Immature natural killer cell (primary cell): Measurements from ENCODE around the gene CIT. TPM values are rescaled to one million over a fixed set of nuclear protein-coding genes. Genes with fewer than 3 reads are reported as not detected.

ENCODE experiments used
- DNase-seq, 3 donors: peaks; one replicate each; pipeline ENCODE4 v3.0.0; 2022; ENCODE audit warnings: mixed read lengths in 1 of 3
- H3K27ac Mint-ChIP-seq, 6 donors: one replicate each; pipeline ENCODE4 v1.8.0; 2020; ENCODE audit warnings: mixed read lengths in 6 of 6, mild to moderate bottlenecking in 5 of 6, inconsistent platforms in 4 of 6, moderate library complexity in 3 of 6
- H3K27me3 Mint-ChIP-seq, 3 donors: one replicate each; pipeline ENCODE4 v1.8.0; 2020 to 2021; ENCODE audit warnings: low read depth in 3 of 3, mild to moderate bottlenecking in 3 of 3, mixed read lengths in 3 of 3, moderate library complexity in 3 of 3, inconsistent platforms in 1 of 3
- H3K36me3 Mint-ChIP-seq, 3 donors: one replicate each; pipeline ENCODE4 v1.8.0; 2020; ENCODE audit warnings: mixed read lengths in 3 of 3, inconsistent platforms in 2 of 3, mild to moderate bottlenecking in 2 of 3
- H3K4me1 Mint-ChIP-seq, 2 donors: one replicate each; pipeline ENCODE4 v1.8.0; 2020; ENCODE audit warnings: inconsistent platforms in 2 of 2, mild to moderate bottlenecking in 2 of 2, mixed read lengths in 2 of 2, moderate library complexity in 1 of 2
- H3K4me3 Mint-ChIP-seq, 5 donors: one replicate each; pipeline ENCODE4 v1.8.0; 2020; ENCODE audit warnings: mild to moderate bottlenecking in 5 of 5, mixed read lengths in 5 of 5, inconsistent platforms in 3 of 5, moderate library complexity in 3 of 5
- H3K9me3 Mint-ChIP-seq, 6 donors: one replicate each; pipeline ENCODE4 v1.8.0; 2020; ENCODE audit warnings: mild to moderate bottlenecking in 6 of 6, mixed read lengths in 6 of 6, inconsistent platforms in 4 of 6, moderate library complexity in 3 of 6
- polyA plus RNA-seq, 3 donors: library from polyadenylated mRNA; unstranded; fragments of 300-500 nt; fragmentation: Illumina TruSeq; gene quantifications; one replicate each; pipeline ENCODE4 v1.2.3, GENCODE V29; 2021

Gene CIT
- polyA plus RNA-seq, 3 donors from 2014 or later: 0.75 TPM; not detected in 2

DNA sequence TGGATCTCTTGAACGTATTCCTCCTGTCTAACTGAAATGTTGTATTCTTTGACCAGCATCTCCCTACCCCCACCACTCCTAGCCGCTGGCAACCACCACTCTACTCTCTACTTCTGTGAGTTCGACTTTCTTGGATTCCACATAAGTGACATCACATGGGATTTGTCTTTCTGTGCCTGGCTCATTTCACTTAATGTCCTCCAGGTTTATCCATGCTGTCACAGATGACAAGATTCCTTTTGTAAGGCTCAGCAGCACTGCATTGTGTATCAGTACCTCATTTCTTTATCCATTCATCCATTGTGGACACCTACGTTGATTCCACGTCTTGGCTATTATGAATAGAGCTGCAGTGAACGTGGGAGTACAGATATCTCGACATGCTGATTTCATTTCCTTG is 198.7 kb downstream of the CIT start:
- no peaks in the 10 kb centered on the region for H3K9me3 Mint-ChIP-seq
- H3K27me3 Mint-ChIP-seq: no peaks in the 10 kb centered on the region
- DNase-seq: no peak
- H3K4me1 Mint-ChIP-seq: peaks cover 7 to 25% of the 10 kb centered on the region in 2 donors
- H3K36me3 Mint-ChIP-seq: peaks cover 11 to 56% (median 42%) of the 10 kb centered on the region in 3 donors
- H3K4me3 Mint-ChIP-seq: no peak overlapping the region
- H3K27ac Mint-ChIP-seq: no peak overlapping the region

- H3K4me3 Mint-ChIP-seq: no peak overlapping the region
- no peak overlapping the region for H3K27ac Mint-ChIP-seq
- peaks cover 20 to 66% (median 47%) of the 10 kb centered on the region in 3 donors for H3K36me3 Mint-ChIP-seq
- no peaks in the 10 kb centered on the region for H3K9me3 Mint-ChIP-seq
- no peak for DNase-seq
- peaks cover 13 to 28% of the 10 kb centered on the region in 2 donors for H3K4me1 Mint-ChIP-seq
- H3K27me3 Mint-ChIP-seq: no peaks in the 10 kb centered on the region
Observed at GRCh38 chr12:119676573-119676972, 200.5 kb downstream of the CIT start.

- no peak overlapping the region for H3K27ac Mint-ChIP-seq
Observed at GRCh38 chr12:119676022-119676421, 201.1 kb downstream of the CIT start.

DNA sequence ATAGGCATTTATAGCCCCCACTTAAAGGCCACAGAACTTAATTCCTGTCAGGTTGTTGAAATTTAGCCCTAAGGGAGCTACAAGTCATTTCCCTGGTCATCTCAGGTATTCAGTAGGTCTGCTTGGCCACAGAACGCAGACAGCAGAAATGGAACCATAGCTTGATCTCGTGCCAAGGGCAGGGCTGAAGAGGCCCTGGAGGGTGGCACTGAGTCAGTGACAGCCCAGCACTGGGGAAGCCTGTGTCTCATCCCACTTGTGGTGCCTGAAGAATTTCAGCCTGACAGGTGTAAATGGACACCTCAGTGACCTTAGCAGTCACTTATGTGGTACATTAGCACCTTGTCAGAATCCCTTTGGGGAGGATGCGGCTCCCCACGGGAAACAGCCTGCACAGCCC is 202.6 kb downstream of the CIT start:
- Mint-ChIP-seq H3K4me1 (peaks cover 24 to 48% of the 10 kb centered on the region in 2 donors), H3K27me3 (no peaks in the 10 kb centered on the region), H3K9me3 (no peaks in the 10 kb centered on the region), H3K27ac (no peak overlapping the region), H3K36me3 (peaks cover 20 to 67% (median 35%) of the 10 kb centered on the region in 3 donors), H3K4me3 (no peak overlapping the region)
- DNase-seq: no peak

More at GRCh38 chr12:119676022-119676421, 201.1 kb downstream of the CIT start:
- Mint-ChIP-seq H3K4me3 (no peak overlapping the region), H3K4me1 (peaks cover 13 to 33% of the 10 kb centered on the region in 2 donors), H3K9me3 (no peaks in the 10 kb centered on the region), H3K27me3 (no peaks in the 10 kb centered on the region), H3K36me3 (peaks cover 20 to 72% (median 47%) of the 10 kb centered on the region in 3 donors)
- no peak for DNase-seq

- Mint-ChIP-seq H3K27ac (peak overlapping the region in 5 of 6 donors; percentile 20 to 74 (median 52)), H3K4me1 (peaks cover 28 to 51% of the 10 kb centered on the region in 2 donors), H3K27me3 (no peaks in the 10 kb centered on the region), H3K9me3 (no peaks in the 10 kb centered on the region), H3K36me3 (peaks cover 16 to 58% (median 31%) of the 10 kb centered on the region in 3 donors), H3K4me3 (no peak overlapping the region)
- no peak for DNase-seq
Observed at GRCh38 chr12:119673634-119674033, 203.5 kb downstream of the CIT start.

DNA sequence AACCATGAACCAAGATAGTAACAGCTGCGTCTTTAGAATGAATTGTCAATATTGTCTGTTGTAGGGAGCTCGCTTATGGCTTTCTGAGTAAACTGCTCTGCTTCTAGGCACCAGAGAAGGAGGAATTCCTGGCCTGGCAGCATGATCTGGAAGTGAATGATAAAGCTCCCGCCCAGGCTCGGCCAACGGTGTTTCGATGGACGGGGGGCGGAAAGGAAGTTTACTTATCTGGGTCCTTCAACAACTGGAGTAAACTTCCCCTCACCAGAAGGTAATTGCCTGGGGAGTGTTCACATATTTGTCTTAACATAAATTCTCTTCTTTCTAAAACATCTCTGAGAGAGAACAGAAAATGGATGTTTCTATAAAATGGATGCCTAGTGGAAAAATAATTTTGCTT is 204.9 kb downstream of the CIT start:
- Mint-ChIP-seq H3K36me3 (peaks cover 13 to 49% (median 24%) of the 10 kb centered on the region in 3 donors), H3K27ac (peak overlapping the region in 3 of 6 donors; percentile 10 to 39 (median 29)), H3K9me3 (no peaks in the 10 kb centered on the region), H3K4me3 (no peak overlapping the region), H3K27me3 (peaks cover 0 to 6% (median 5%) of the 10 kb centered on the region in 3 donors), H3K4me1 (peaks cover 40 to 62% of the 10 kb centered on the region in 2 donors)
- DNase-seq: no peak

- H3K36me3 Mint-ChIP-seq: peaks cover 8 to 39% (median 18%) of the 10 kb centered on the region in 3 donors
- DNase-seq: no peak
- H3K4me3 Mint-ChIP-seq: peak overlapping the region in 1 of 5 donors; percentile 26
- H3K27me3 Mint-ChIP-seq: peaks cover 0 to 6% (median 5%) of the 10 kb centered on the region in 3 donors
- peak overlapping the region; percentile 32 to 77 (median 69) for H3K27ac Mint-ChIP-seq
- no peaks in the 10 kb centered on the region for H3K9me3 Mint-ChIP-seq
- peaks cover 51 to 73% of the 10 kb centered on the region in 2 donors for H3K4me1 Mint-ChIP-seq
Observed at GRCh38 chr12:119671070-119671469, 206.1 kb downstream of the CIT start.

- Mint-ChIP-seq H3K9me3 (no peaks in the 10 kb centered on the region), H3K27me3 (peaks cover 0 to 6% (median 5%) of the 10 kb centered on the region in 3 donors), H3K4me3 (peak overlapping the region; percentile 47 to 71 (median 62)), H3K36me3 (peaks cover 8 to 28% (median 11%) of the 10 kb centered on the region in 3 donors), H3K4me1 (peaks cover 52 to 83% of the 10 kb centered on the region in 2 donors), H3K27ac (peak overlapping the region; percentile 50 to 90 (median 74))
- no peak for DNase-seq
Observed at GRCh38 chr12:119669744-119670472, 207.2 kb downstream of the CIT start.

- Mint-ChIP-seq H3K27ac (peak overlapping the region; percentile 74 to 94 (median 93)), H3K27me3 (peaks cover 0 to 7% (median 6%) of the 10 kb centered on the region in 3 donors), H3K4me1 (peaks cover 47 to 73% of the 10 kb centered on the region in 2 donors), H3K36me3 (peaks cover 4 to 19% (median 8%) of the 10 kb centered on the region in 3 donors), H3K4me3 (peak overlapping the region; percentile 84 to 93 (median 90)), H3K9me3 (no peaks in the 10 kb centered on the region)
- no peak for DNase-seq
Observed at GRCh38 chr12:119668324-119668841, 208.7 kb downstream of the CIT start.

- Mint-ChIP-seq H3K9me3 (no peaks in the 10 kb centered on the region), H3K27ac (peak within 1 kb of the TSS; percentile 74 to 94 (median 93)), H3K4me3 (peak within 1 kb of the TSS; percentile 84 to 93 (median 90)), H3K4me1 (peaks cover 43 to 66% of the 10 kb centered on the region in 2 donors), H3K27me3 (peaks cover 0 to 7% (median 6%) of the 10 kb centered on the region in 3 donors), H3K36me3 (peaks cover 0 to 14% (median 8%) of the 10 kb centered on the region in 3 donors)
- DNase-seq: peak; percentile 97 to 98 (median 98)
Observed at GRCh38 chr12:119667577-119668323, 209.4 kb downstream of the CIT start, which contains the start of gene PRKAB1. TSS of gene PRKAB1 (plus strand) at chr12:119668133. CDS start at chr12:119668245, 112 bp downstream.

GRCh38 chr12:119666900-119667576 is 210.1 kb downstream of the CIT start:
- Mint-ChIP-seq H3K36me3 (peaks cover 0 to 8% (median 2%) of the 10 kb centered on the region in 3 donors), H3K27ac (peak overlapping the region; percentile 74 to 93 (median 88)), H3K4me3 (peak overlapping the region; percentile 84 to 93 (median 90)), H3K27me3 (peaks cover 0 to 8% (median 8%) of the 10 kb centered on the region in 3 donors), H3K4me1 (peaks cover 42 to 59% of the 10 kb centered on the region in 2 donors), H3K9me3 (no peaks in the 10 kb centered on the region)
- DNase-seq: no peak

DNA sequence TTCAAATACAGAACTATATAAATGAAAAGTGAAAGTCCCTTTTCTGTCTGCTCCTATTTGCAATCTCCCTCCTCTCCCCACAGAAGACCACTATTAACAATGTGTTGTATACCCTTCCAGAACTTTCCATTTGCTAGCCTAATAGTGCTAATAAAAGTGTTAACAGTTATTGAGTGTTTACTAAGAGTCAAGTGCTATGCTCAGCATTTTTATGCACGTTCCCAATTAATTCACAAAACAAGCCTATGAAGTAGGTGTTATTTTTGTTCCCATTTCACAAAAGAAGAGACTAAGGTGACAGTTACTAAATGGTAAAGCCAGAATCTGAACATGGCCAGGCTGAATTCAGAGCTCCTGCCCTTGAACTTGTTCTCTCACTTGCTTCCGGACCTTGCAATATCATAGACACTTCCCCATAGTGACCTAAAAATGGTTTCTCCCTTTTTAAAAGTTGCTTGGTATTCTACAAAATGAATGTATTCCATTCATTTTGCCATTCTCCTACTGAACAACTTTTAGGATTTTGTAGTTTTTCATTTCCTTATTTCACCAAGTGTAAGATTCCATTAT is 210.8 kb downstream of the CIT start:
- H3K4me1 Mint-ChIP-seq: peaks cover 39 to 52% of the 10 kb centered on the region in 2 donors
- peaks cover 0 to 4% (median 0%) of the 10 kb centered on the region in 3 donors for H3K36me3 Mint-ChIP-seq

More for the DNA sequence above, 210.8 kb downstream of the CIT start:
- H3K27ac Mint-ChIP-seq: peak overlapping the region; percentile 59 to 88 (median 82)
- no peak for DNase-seq
- peaks cover 2 to 8% (median 8%) of the 10 kb centered on the region in 3 donors for H3K27me3 Mint-ChIP-seq
- peak overlapping the region; percentile 84 to 93 (median 90) for H3K4me3 Mint-ChIP-seq
- H3K9me3 Mint-ChIP-seq: no peaks in the 10 kb centered on the region
